ENCODE measurements around the gene COQ7.

COQ7 gene

DNA sequence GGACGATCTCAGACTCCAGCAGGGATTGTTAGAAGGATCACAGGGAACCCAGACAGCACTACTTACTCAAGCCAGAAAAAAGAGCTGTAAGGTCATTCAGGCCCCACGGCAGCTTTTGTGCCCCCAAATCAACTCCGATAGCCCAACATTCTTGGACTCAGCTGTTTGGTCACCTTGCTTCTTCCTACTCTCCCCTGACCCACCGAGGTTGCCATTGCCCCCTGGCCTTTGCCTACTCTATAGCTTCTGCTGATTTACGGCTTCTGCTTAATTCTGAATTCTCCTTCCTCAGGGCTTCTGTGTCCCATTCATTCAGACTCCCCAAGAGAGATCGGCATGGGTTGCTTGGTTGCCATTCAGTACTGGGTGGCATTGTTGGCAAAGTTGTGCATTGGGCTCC lies 37.7 kb downstream of the COQ7 start:
- TF ChIP-seq CTCF (IDR thresholded peaks at IDR 0.05; ENCODE audit: borderline replicate concordance, insufficient read depth, low read depth, low read length), result no peak

DNA sequence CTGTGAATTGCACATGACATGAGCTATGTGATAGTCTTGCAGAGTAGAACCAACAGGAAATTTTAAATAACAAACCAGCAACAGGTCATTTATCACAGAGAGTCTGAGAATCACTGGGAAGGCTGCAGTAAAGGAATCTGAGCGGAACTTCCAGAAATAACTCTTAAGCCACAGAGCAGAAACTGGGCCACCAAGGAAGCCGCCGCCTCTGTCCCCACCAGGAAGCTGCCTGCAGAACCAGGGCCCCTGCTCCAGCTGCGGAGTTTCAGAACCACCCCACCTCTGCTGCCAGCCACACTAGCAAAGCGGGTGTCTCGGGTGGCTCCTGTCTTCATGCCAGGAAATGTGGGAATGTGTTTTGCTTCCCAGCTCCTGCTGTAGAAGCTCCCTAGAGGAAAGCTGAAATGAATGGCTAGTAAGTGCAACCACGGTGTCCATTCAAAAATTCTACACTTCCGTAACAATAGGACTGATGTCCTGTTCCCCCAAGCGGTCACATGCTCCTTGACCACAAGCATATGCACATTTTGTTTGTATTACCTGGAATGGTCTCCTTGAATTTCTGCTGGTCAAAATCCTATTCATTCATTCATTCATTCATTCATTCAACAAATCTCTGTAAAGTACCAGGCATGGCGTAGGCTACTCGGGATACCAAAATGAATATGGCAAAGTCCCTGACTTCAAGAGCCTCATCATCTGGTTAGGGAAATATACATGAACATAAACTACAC lies 38.6 kb downstream of the COQ7 start:
- TF ChIP-seq CTCF (IDR thresholded peaks at IDR 0.05; ENCODE audit: borderline replicate concordance, insufficient read depth, low read depth, low read length), result no peak
- no peak overlapping the region for H3K4me3 ChIP-seq (ENCODE audit: low read depth, low read length)

More for the DNA sequence above, 37.7 kb downstream of the COQ7 start:
- H3K4me3 ChIP-seq (ENCODE audit: low read depth, low read length), result no peak overlapping the region

DNA sequence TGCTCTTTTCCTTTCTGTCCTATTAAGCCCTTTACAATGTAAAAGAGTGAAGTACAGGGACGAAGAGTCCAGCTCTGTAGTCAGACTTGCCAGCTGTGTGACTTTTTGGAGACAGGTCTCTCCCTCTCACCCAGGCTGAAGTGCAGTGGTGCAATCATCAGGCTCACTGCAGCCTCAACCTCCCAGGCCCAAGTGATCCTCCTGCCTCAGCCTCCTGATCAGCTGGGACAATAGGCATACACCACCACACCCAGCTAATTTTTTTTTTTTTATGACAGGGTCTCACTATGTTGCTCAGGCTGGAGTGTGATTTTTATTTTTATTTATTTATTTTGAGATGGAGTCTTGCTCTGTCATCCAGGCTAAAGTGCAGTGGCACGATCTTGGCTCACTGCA lies 39.2 kb downstream of the COQ7 start:
- H3K4me3 ChIP-seq (ENCODE audit: low read depth, low read length), result no peak overlapping the region
- no peak for TF ChIP-seq CTCF (IDR thresholded peaks at IDR 0.05; ENCODE audit: borderline replicate concordance, insufficient read depth, low read depth, low read length)

DNA sequence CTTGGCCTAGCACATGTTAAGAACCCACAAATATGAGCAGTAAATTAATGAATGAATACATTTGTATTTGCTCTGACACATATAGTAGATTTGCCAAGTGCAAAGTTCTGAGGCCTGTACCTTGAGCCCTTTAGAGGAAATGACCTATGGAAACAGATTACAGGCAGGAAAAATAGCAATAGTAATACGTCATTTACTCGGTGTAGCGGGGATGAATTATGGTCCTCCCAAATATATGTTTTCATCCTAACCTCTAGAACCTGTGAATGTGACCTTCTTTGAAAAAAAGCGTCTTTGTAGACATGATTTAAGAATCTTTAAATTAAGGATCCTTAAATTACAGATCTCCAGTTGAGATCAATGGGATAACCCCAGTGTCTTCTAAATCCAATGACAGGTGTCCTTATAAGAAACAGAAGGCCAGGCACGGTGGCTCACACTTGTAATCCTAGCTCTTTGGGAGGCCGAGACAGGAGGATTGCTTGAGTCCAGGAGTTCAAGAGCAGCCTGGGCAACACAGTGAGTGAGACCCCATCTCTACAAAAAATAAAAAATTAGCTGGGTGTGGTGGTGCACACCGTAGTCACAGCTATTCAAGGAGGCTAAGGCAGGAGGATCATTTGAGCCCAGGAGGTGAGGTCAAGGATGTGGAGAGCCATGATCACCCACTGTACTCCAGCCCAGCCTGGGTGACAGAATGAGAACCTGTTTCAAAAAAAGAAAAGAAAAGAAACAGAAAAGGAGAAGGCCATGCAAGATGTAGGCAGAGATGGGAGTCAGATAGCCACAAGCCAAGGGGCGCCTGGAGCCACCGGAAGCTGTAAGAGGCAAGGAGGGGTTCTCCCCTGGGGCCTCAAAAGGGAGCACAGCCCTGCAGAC lies 41.2 kb downstream of the COQ7 start:
- no peak for TF ChIP-seq CTCF (IDR thresholded peaks at IDR 0.05; ENCODE audit: borderline replicate concordance, insufficient read depth, low read depth, low read length)
- H3K4me3 ChIP-seq (ENCODE audit: low read depth, low read length), result no peak overlapping the region

DNA sequence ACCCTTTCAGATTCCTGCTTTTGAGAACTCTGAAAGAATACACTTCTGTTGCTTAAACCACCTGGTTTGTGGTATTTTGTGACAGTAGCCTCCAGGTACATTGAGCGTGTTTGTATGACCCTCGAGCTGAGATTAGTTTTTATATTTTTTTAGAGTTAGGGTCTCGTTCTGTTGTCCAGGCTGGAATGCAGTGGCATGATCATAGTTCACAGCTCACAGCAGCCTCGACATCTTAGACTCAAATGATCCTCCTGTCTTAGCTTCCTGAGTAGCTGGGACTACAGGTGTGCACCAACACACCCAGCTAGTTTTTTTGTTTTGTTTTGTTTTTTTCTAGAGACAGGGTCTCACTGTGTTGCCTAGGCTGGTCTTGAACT lies 41.9 kb downstream of the COQ7 start:
- TF ChIP-seq CTCF (IDR thresholded peaks at IDR 0.05; ENCODE audit: borderline replicate concordance, insufficient read depth, low read depth, low read length), result no peak
- H3K4me3 ChIP-seq (ENCODE audit: low read depth, low read length), result no peak overlapping the region

- no peak overlapping the region for H3K4me3 ChIP-seq (ENCODE audit: low read depth, low read length)
- no peak for TF ChIP-seq CTCF (IDR thresholded peaks at IDR 0.05; ENCODE audit: borderline replicate concordance, insufficient read depth, low read depth, low read length)
These were observed 43.3 kb downstream of the COQ7 start for GRCh38 chr16:19110537-19111360.

Measured in GM12875 (cell line).